NCI-H2107 treated with DMSO at 0.1 percent for 48 hours (cell line): ENCODE results near the gene GALNT17.
"Not testable (repeated sequence)": the region's sequence is repeated elsewhere in the genome, so short reads cannot be mapped to it uniquely, and the experiment has no call there.

Experiments used
- DNase-seq: peaks from one replicate; lab custom pipeline; 2025; ENCODE audit not compliant: unreplicated experiment; lab: John Stamatoyannopoulos, UW

GALNT17 gene

DNA sequence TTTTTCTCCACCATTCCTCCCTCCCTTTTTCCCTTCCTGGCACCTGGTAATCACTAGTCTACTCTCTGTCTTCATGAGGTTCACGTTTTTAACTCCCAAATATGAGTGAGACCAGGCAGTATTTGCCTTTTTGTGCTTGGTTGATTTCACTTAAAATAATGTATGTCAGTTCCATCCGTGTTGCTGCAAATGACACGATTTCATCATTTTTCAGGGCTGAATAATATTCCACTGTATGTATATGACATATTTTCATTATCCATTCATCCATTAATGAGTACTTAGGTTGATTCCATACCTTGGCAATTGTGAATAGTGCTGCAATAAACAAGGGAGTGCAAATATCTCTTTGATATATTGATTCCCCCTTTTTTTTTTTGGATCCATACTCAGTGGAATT is 25.8 kb downstream of the GALNT17 start:
- no peak for DNase-seq

DNA sequence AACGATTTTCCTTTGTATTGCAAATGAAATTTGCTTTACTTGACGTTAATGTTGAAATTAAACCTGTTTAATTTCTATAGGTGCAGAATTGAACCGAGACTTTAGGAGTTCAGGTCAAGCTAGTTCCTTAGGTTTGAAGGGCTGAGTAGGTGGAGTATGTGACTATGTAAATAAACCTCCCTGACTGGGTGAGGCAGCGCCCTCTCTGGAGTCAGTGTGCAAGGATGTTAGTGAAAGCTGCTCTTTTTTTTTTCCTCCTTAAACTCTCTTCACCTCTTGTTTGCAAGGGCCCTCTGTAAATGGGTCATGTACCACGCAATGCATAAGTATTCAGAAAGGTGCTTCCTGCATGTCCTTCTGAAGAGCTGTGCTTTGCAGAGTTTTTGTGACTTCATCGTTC is 33.8 kb downstream of the GALNT17 start:
- no peak for DNase-seq

DNA sequence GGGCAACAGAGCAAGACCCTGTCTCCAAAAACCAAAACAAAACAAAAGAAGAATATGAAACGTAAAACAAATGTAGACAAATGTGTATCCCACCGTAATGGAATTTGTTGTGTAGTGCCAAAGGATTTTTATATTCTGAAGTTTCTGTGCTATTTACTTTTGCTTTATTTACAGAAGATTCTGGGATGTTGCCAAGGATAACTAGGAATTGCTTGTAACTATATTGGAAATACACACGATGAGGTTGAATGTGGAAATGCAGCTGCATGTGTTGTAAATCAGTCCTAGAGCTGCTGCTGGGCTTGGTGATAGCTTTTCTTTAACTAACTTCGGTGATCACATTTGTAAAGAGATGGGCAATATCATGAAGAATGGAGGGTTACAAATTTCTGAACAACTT is 39.5 kb downstream of the GALNT17 start:
- no peak for DNase-seq

DNA sequence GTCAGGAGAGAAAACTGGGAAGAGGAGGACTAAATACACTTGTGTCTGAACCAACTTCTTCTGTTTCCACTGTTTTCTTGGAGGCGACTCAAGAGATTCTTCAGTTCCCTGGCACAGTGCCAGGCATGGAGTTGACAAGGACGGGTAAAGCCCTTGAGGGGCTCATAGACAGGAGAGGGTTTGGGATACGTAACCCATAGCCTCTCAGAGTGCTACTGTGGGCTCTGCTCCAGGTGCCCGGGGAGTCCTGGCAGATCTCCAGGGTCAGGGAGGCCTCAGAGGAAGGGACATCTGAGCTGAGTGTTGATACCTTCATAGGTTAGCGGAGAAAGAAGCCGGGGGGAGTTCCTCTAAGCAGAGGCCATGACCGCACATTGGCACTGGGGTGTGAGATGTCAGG is 42.0 kb downstream of the GALNT17 start:
- no peak for DNase-seq

DNA sequence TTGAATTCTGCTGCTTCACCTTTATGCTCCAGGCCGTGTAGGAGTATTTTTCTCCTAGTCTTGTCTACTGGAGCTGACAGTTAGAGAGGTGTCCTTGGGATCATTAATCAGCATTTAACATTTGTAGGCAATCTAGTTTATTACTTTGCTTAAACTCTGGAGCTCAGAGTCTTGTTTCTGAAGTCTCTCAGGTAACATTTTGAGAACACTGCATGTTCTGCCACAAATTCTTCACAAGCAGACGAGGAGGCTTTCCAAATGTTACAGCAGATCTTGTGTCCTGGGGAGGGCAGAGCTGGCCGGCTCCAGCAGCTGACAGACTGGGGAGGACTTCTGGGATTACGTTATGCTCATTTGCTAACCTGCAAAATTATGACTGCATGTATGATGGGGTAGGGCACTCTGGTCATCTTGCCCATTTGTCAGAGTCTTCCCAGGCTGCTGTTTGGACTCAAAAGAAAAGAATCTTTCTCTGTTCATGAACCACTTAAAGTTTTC is 50.5 kb downstream of the GALNT17 start:
- DNase-seq = no peak

DNA sequence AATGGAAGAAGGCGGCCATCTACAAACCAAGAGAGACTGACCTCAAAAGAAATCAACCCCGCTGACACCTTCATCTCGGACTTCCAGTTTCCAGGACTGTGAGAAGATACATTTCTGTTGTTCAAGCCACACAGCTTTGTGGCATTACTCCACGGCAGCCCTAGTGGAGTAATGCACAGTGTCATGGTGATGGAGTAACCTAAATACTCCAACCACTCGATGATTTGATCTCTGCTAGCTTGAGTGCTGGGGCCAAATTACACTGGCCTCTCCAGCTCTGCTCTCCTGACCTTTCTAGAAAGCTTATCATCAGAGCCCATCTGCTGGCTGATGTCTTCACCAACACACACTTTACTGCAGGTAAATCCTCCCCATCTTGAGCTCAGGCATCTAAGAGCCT is 52.2 kb downstream of the GALNT17 start:
- no peak for DNase-seq

DNA sequence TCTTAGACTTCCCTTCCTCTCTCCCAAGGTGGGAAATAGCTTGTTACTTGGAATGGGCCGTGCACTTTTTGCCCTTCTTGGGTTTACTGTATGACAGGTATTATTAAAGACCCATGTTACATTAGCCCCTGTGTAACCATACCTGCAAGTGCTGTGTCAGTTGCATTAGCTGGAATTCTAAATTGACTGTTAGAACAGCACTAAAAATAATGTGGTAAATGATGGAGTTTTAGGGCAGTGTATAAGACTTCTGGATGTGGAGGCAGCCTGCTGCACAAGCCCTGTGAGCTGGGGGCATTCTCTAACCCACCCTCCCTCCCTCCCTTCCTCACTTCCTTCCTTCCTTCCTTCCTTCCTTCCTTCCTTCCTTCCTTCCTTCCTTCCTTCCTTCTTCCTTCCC is 52.7 kb downstream of the GALNT17 start:
- no peak for DNase-seq

DNA sequence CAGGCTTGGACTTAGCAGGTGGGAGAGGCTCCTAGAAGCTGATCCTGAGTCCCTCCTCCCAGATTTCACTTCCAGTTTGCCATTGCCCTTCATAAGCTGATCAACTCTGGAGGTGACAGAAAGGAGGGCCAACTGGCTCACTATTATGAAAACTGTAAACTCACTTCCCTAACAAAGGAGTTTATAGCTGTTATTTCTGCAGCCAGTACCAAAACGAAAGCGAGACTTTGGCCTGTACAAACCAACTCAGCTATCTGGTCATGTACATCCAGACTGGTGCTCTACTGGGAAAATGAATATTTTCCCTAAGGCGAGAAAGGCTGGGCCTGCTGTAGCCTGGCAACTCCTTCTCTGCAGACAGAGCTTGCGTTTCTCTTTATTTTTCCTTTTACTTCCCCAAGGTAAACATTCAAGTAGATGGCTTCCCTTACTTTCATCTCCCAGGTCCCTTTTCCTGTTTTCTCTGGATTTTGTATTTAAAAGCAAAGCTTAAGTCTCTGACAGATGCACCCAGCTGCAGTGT is 54.7 kb downstream of the GALNT17 start:
- no peak for DNase-seq

DNA sequence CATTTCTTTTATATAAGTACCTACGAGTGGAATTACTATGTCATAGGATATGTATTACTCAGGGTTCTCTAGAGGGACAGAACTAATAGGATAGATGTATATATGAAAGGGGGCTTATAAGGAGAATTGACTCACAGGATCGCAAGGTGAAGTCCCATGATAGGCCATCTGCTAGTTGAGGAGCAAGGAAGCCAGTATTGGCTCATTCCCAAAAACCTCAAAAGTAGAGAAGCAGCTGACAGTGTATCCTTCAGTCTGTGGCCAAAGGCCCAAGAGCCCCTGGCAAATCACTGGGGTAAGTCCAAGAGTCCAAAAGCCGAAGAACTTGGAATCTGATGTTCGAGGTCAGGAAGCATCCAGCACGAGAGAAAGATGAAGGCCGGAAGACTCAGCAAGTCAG is 59.8 kb downstream of the GALNT17 start:
- no peak for DNase-seq

DNA sequence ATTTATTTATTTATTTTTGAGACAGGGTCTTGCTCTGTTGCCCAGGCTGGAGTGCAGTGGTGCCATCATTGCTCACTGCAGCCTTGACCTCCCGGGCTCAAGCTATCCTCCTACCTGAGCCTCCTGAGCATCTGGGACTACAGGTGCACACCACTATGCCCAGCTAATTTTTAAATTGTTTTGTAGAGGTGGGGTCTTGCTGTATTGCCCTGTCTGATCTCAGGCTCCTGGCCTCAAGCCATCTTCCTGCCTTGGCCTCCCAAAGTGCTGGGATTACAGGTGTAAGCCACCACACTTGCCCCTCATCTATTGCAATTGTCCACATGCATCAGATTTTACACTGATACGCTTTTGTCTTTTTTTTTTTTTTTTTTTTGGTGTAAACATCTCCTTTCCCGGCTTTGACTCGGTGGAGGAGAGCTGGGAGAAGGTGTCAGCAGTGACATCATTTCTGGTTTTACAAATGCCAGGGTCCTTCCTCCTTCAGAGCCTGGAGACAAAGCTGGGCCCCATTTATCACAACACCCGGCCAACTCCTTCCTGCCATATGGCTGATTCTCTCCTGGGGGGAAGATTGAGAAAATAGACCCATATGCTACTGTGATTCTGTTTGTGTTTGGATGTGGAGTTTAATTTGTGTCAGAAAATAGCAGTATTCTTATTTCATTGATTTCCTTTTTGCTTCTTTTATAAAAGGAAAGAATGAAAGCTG is 61.3 kb downstream of the GALNT17 start:
- DNase-seq = no peak

DNA sequence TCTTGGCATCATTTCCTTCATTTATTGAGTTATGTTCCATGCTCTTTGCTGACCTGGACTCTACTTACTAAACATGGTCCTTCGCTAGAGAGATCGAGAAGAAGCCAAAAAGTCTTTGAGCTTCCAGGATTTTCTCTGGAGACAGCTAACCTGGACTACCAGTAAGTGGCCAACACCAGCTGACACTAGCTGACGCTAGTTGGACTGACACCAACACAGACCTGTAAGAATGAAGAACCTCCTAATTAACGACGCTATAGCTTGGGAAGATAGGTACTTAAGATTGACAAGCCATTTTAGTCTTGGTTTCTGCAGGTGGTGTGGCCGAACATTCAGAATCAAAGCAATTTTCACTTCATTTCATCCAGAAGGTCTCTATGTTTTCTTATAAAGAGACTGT is 66.4 kb downstream of the GALNT17 start:
- no peak for DNase-seq

DNA sequence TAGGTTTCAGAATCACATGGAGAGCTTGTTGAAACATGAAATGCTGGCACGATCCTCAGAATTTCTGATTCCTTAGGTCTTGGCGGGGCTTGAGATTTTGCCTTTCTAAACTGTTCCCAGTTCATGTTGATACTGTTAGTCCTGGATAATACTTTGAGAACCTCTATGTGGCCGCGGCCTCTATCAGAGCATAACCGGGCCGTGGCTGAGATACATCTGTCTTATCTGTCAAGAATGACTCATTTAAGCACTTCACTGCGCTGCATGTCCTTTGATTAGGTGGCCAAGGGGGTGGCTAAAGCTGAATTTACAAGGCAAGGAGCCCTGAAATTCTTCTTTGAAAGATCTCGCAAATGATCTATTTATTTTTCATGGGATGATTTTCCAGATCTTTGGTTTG is 66.9 kb downstream of the GALNT17 start:
- DNase-seq = no peak

DNA sequence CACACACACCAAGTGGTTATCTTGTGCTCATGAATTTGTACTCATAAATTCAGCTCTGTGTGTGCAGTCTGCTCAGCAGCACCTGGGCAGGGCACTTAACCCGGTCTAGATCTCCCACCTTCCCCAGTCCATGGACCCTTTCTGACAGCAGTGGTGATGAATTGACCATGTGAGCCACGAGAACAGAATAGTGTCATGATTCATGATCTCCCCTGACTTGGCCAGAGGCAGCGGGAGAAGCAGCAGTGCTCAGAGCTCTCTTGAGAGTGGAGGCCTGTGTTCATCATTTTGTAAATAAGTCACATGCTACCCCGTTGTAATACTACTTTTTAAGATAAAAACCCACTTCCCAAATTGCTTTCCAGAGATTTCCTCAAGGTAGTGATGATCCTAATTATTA is 74.2 kb downstream of the GALNT17 start:
- no peak for DNase-seq

DNA sequence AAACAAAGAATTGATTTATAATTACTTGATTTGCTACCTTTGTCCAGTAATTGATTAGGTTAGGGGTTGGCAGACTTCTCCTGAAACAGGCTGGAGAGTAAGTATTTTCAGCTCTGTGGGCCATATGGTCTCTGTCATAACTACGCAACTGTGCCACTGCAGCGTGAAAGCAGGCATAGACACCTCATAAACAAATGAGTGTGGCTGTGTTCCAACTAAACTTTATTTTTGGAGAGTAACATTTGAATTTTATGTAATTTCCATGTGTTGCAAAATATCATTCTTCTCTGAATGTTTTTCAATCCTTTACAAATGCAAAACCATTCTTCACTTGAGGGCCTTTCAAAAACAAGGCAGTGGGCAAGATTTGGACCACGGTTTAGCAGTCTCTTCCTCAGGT is 76.9 kb downstream of the GALNT17 start:
- DNase-seq = no peak

DNA sequence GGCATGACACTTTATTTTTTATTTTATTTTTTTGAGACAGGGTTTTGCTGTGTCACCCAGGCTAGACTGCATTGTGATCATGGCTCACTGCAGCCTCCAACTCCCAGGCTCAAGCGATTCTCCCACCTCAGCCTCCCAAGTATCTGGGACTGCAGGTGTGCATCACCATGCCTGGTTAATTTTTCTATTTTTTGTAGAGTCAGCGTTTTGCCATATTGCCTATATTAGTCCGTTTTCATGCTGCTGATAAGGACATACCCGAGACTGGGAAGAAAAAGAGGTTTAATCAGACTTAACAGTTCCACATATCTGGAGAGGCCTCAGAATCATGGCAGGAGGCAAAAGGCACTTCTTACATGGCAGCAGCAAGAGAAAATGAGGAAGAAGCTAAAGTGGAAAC is 77.5 kb downstream of the GALNT17 start:
- DNase-seq = not testable (repeated sequence)

DNA sequence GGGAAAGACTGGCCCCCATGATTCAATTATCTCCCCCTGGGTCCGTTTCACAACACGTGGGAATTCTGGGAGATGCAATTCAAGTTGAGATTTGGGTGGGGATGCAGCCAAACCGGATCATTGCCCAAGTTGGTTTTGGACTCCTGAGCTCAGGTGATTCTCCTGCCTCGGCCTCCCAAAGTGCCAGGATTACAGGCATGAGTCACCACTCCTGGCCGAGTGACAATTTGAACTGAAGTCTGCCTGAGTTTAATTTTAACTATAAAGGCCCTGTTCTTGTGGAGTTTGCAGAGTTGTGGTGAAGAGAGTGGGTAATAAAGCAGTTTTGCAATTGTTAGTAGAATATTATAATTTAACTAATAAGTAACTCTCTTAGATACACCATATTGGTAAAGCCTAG is 78.3 kb downstream of the GALNT17 start:
- DNase-seq = no peak

DNA sequence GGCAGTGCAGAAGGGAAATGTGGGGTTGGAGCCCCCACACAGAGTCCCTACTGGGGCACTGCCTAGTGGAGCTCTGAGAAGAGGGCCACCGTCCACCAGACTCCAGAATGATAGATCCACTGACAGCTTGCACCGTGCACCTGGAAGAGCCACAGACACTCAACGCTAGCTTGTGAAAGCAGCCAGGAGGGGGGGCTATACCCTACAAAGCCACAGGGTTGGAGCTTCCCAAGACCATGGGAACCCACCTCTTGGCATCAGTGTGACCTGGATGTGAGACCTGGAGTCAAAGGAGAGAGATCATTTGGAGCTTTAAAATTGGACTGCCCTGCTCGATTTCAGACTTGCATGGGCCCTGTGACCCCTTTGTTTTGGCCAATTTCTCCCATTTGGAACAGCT is 80.5 kb downstream of the GALNT17 start:
- not testable (repeated sequence) for DNase-seq

DNA sequence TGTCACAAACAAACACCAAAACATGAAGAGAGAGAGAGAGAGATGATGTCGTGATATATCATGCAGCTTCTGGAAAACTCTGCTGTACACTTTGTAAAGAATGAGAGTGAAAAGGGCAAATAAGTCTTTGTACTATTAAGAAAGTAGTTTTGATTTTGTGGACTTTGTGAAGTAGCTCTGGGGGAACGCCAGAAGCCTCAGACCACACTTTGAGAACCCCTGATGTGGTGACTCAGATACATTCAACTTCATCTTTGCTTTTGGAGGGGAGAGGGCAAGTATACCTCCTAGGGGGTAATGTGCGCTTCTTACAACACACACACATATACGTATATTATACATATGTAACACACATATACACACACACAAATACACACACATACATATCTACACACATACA is 84.3 kb downstream of the GALNT17 start:
- no peak for DNase-seq

DNA sequence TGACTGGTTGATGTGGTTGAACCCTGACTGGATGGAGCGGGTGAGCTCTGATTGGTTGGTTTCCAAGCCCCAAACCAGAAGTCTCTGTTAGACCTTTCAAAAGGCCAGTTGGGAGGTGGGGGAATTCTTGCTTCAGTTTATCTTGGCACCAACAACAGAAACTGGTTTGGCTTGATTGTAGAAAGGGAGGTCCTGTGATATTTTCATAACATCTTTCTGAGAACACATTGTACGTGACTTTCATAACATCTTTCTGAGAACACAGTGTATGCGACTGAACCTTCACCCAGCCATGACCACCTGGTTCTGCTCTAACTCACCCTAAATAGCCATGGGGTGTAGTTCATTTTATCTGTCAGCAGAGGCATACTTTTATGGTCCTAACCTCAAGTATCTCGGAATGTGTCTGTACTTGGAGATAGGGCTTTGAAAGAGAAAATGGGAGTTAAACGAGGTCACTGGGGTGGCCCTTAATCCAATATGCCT is 88.3 kb downstream of the GALNT17 start:
- DNase-seq = no peak

DNA sequence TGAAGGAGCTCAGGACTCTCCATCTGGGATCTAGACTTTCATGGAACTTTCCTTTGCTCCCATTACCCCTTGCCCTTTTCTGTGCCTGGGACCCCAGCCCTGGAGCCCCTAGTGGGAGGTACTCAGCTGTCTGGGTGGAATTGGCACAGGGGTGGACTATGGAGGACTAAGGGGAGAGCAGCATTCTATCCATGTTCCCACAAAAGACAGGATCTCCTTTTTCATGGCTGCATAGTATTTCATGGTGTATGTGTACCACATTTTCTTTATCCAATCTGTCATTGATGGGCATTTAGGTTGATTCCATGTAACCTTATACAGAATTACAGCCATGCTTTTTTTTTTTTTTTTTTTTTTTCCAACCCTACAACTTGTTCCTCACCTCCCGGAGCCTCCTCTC is 89.1 kb downstream of the GALNT17 start:
- no peak for DNase-seq

DNA sequence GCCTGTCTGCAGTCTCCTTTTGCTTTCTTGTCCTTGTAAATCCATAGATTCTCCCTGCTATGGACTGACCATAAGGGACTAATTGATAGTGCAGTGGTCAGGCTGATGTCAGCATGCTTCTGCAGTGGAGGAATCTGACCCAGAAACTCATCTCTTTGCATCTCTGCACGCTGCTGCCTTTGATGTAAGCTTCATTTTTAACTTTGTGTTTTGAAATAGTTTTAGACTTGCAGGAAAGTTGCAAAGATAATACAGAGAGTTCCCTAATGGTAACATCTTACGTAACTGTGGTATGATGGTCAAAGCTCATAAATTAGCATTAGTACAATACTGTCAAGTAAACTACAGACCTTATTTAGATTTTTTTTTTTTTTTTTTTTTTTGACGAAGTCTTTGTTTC is 89.6 kb downstream of the GALNT17 start:
- no peak for DNase-seq

DNA sequence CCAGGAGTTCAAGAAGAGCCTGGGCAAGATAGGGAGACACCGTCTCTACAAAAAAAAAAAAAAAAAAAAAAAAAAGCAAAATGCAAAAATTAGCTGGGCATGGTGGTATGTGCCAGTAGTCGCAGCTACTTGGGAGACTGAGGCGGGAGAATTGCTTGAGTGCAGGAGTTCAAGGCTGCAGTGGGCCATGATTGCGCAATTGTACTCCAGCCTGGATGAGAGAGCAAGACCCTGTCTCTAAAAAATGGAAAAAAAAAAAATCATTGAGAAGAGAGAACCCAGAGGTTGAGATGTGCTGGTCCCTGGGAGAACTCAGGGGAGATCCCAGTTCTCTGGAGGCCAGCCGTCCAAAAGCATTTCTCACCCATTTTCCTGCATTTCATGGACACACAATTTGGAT is 95.2 kb downstream of the GALNT17 start:
- no peak for DNase-seq

DNA sequence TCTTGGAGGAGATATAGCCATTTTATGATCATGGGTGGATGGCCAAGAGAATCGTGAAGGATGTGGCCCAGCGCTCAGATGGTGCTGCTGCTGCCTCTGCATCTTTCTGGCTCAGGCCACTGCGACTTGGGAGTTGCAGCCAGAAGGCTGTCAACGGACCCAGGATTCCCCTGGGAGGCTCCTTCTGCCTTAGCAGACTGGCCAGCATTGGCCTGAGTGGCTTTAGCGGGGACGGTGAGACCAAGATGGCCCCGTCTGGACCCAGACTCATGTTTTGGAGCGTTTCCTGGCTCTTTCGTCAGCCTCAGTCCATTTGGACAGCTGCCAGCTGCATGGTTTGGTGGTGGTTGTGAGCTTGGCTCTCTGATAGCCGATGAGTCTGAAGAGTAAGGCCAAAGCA is 97.2 kb downstream of the GALNT17 start:
- no peak for DNase-seq
